A673 (cell line): Measurements from ENCODE around the gene GPC1. TPM values are rescaled to one million over a fixed set of nuclear protein-coding genes. Genes with fewer than 3 reads are reported as not detected.

Source experiments
- BruUV-seq: library from RNA; stranded (reverse); fragments of 400-500 nt; replicated peaks from 2 replicates; lab custom pipeline; 2021; lab: Mats Ljungman, UMichigan
- CTCF ChIA-PET: fragments of 300-600 bp; sonication (Branson Sonifier 250); formaldehyde crosslinking; loops from one replicate; lab custom pipeline; 2022; ENCODE audit warnings: antibody characterized with exemption; lab: Charles Lee
- POLR2A ChIA-PET: fragments of 300-600 bp; sonication (Branson Sonifier 250); formaldehyde crosslinking; loops from one replicate; lab custom pipeline; 2022; ENCODE audit warnings: antibody characterized with exemption; ENCODE audit not compliant: low non-redundant PET; lab: Charles Lee
- DNase-seq: peaks from one replicate; pipeline ENCODE4 v3.0.0-alpha.2; 2015; ENCODE audit warnings: low spot score
- H3K27ac ChIP-seq: fragments of 200-600 bp; sonication (generic); 2 replicates; pipeline ENCODE4 v1.5.1; 2016; ENCODE audit warnings: mixed run types, low read depth, mild to moderate bottlenecking, mixed read lengths, antibody characterized with exemption, low read length; ENCODE audit not compliant: poor library complexity, severe bottlenecking
- H3K27me3 ChIP-seq: fragments of 200-600 bp; sonication (generic); replicated peaks from 2 replicates; pipeline ENCODE4 v1.6.1; 2017; ENCODE audit warnings: mixed run types, low read depth, mild to moderate bottlenecking, mixed read lengths, antibody characterized with exemption, low read length; ENCODE audit not compliant: insufficient read depth, poor library complexity
- H3K36me3 ChIP-seq: fragments of 200-600 bp; sonication (generic); 2 replicates; pipeline ENCODE4 v1.6.1; 2016; ENCODE audit warnings: mixed run types, mild to moderate bottlenecking, mixed read lengths, antibody characterized with exemption, low read length; ENCODE audit not compliant: insufficient read depth, poor library complexity, severe bottlenecking
- H3K4me1 ChIP-seq: fragments of 200-600 bp; sonication (generic); 2 replicates; pipeline ENCODE4 v1.6.1; 2017; ENCODE audit warnings: mixed run types, mild to moderate bottlenecking, mixed read lengths, antibody characterized with exemption, low read length; ENCODE audit not compliant: insufficient read depth, poor library complexity, severe bottlenecking
- H3K4me3 ChIP-seq: fragments of 200-600 bp; sonication (generic); 2 replicates; pipeline ENCODE4 v1.5.1; 2016; ENCODE audit warnings: low read depth, mixed run types, mild to moderate bottlenecking, mixed read lengths, low read length; ENCODE audit not compliant: poor library complexity, severe bottlenecking
- H3K9me3 ChIP-seq: fragments of 200-600 bp; sonication (generic); 2 replicates; pipeline ENCODE4 v1.6.1; 2016; ENCODE audit warnings: mixed run types, low read depth, mild to moderate bottlenecking, mixed read lengths, antibody characterized with exemption, low read length; ENCODE audit not compliant: poor library complexity, severe bottlenecking
- EZH2 ChIP-seq: fragments of 200-600 bp; sonication (generic); IDR thresholded peaks from 2 replicates; pipeline ENCODE4 v1.6.1; 2017; ENCODE audit warnings: borderline replicate concordance, low read depth, mild to moderate bottlenecking, mixed read lengths, antibody characterized with exemption, low read length; ENCODE audit not compliant: poor library complexity, severe bottlenecking
- intact Hi-C: fragments of 100-400 bp; cut with micrococcal nuclease; formaldehyde crosslinking; loops from one replicate; pipeline ENCODE4 v1.10.0; 2022; ENCODE audit not compliant: unreplicated experiment
- total RNA-seq: library from RNA; stranded (reverse); gene quantifications from 2 replicates; pipeline ENCODE4 v1.2.3, GENCODE V29; 2021
- TF ChIP-seq, protein P1 (sequence below): fragments of 300-800, 200-600 bp; sonication (generic); conservative IDR thresholded peaks from 2 replicates; pipeline ENCODE4 v1.5.1; 2017; ENCODE audit warnings: low read depth, mild to moderate bottlenecking, antibody characterized with exemption, low read length, moderate library complexity, mixed read lengths

GPC1 gene
- total RNA-seq, 1 experiment from 2014 or later, result 21.2 TPM

DNA sequence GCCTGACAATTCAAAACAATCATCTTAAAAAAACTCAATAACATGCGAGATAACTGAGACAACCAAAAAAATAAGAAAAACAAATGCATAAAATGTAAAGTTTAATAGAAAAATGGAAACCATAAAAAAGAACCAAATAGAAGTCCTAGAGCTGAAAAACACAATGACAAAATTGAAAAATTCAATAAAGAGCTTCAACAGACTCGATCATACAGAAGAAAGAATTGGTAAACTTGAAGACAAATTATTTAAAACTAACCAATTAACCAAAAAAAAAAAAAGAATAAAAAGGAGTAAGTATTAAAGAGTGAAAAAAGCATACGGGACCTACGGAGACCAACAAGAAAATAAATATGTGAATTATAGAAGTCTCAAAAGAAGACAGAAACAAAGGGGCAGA, 37.7 kb downstream of the GPC1 start:
- no peak overlapping the region for H3K27ac ChIP-seq
- no TSS peak for BruUV-seq
- H3K9me3 ChIP-seq, result peaks cover 17% of the 10 kb centered on the region
- CTCF ChIA-PET, result no interaction called here
- H3K4me1 ChIP-seq, result no peaks in the 10 kb centered on the region
- no peak for DNase-seq
- intact Hi-C loops, result no loop called here
- POLR2A ChIA-PET, result no interaction called here
- no peaks in the 10 kb centered on the region for H3K27me3 ChIP-seq
- TF ChIP-seq, protein P1, sequence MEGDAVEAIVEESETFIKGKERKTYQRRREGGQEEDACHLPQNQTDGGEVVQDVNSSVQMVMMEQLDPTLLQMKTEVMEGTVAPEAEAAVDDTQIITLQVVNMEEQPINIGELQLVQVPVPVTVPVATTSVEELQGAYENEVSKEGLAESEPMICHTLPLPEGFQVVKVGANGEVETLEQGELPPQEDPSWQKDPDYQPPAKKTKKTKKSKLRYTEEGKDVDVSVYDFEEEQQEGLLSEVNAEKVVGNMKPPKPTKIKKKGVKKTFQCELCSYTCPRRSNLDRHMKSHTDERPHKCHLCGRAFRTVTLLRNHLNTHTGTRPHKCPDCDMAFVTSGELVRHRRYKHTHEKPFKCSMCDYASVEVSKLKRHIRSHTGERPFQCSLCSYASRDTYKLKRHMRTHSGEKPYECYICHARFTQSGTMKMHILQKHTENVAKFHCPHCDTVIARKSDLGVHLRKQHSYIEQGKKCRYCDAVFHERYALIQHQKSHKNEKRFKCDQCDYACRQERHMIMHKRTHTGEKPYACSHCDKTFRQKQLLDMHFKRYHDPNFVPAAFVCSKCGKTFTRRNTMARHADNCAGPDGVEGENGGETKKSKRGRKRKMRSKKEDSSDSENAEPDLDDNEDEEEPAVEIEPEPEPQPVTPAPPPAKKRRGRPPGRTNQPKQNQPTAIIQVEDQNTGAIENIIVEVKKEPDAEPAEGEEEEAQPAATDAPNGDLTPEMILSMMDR, result no peak
- no peak for TF ChIP-seq EZH2
- no peak overlapping the region for H3K4me3 ChIP-seq
- no peaks in the 10 kb centered on the region for H3K36me3 ChIP-seq

DNA sequence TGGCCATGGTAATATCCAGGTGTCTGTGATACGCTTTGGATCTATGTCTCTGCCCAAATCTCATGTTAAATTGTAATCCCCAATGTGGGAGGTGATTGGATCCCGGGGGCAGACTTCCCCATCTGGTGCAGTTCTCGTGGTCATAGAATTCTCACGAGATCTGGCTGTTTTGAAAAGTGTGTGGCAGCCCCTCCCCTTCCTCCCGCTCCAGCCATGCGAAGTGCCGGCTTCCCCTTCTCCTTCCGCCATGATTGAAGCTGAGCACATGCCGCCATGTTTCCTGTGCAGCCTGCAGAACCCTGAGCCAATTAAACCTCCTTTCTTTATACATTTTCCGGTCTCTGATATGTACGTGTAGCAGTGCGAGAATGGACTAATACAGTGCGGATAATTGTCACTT, 42.5 kb downstream of the GPC1 start:
- Histone ChIP-seq H3K4me3 (no peak overlapping the region), H3K27me3 (no peaks in the 10 kb centered on the region), H3K9me3 (peaks cover 17% of the 10 kb centered on the region), H3K4me1 (no peaks in the 10 kb centered on the region), H3K36me3 (no peaks in the 10 kb centered on the region), H3K27ac (no peak overlapping the region)
- ChIA-PET CTCF (no interaction called here), POLR2A (no interaction called here)
- TF ChIP-seq, protein P1, result no peak
- TF ChIP-seq EZH2, result no peak
- no peak for DNase-seq
- BruUV-seq, result no TSS peak
- intact Hi-C loops, result no loop called here

DNA sequence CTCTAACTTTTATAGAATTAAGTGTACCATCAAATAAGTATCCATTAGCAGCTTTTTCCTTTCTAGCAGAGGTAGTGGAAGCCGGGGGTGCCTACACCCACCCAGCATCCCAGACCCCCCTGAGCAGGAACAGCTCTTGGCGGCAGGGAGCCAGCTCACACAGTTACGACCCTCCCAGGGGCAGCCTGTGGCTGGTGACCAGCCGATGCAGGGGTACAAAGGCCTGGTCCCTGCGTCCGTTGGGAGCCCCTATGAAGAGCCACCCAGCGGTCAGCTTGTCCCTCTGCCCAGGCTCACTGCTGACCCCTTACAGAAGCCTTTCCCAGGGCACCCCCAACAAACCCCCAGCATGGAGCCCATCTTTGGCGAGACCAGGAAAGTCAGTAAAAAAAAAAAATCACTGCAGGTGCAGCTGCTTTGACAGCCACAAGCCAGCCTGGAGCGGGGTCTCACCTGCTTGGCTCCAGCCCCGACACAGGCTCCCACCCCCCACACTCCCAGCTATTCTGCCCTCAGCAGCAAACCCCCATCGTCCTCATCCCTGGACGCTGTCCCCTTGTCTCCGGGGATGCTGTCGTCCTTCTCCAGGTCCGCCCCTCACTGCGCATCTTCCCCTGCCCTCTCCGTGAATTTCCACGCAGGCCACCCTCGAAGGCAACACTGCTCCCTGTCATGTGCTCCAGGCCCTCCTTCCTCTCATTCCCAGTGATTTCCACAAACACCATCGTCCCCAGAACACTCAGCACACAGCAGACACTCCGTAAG, 43.1 kb downstream of the GPC1 start:
- TF ChIP-seq, protein P1, result no peak
- TF ChIP-seq EZH2, result no peak
- H3K4me1 ChIP-seq, result no peaks in the 10 kb centered on the region
- H3K36me3 ChIP-seq, result no peaks in the 10 kb centered on the region
- CTCF ChIA-PET, result no interaction called here
- BruUV-seq, result no TSS peak
- POLR2A ChIA-PET, result no interaction called here
- H3K27ac ChIP-seq, result no peak overlapping the region
- DNase-seq, result no peak
- H3K4me3 ChIP-seq, result no peak overlapping the region
- H3K27me3 ChIP-seq, result no peaks in the 10 kb centered on the region
- intact Hi-C loops, result no loop called here
- H3K9me3 ChIP-seq, result peaks cover 12% of the 10 kb centered on the region
